GM12878 (cell line): ENCODE measurements around the gene FAM227B. TPM values are rescaled to one million over a fixed set of nuclear protein-coding genes. Genes with fewer than 3 reads are reported as not detected.
A peak's percentile ranks its signal among the peaks of the same experiment; 100 is the strongest.
"Not testable (repeated sequence)": the region's sequence is repeated elsewhere in the genome, so short reads cannot be mapped to it uniquely, and the experiment has no call there.

Source experiments
- ATAC-seq: fragments of 200-7000 bp; cut with Tn5 transposase; 3 replicates; pipeline ENCODE4 v1.9.1; 2020; ENCODE audit warnings: mild to moderate bottlenecking, moderate library complexity
- BruUV-seq: library from RNA; stranded (reverse); fragments of 400-500 nt; replicated peaks from 2 replicates; lab custom pipeline; 2021; lab: Mats Ljungman, UMichigan
- CTCF ChIA-PET: fragments of 300-600 bp; sonication (Branson Sonifier 250); formaldehyde crosslinking; extraction: SDS; loops from one replicate; lab custom pipeline; 2021; ENCODE audit warnings: inconsistent platforms; lab: Yijun Ruan, JAX
- POLR2A ChIA-PET: fragments of 350-600 bp; formaldehyde crosslinking; extraction: SDS; loops from one replicate; lab custom pipeline; 2021; ENCODE audit warnings: inconsistent platforms; lab: Charles Lee
- RAD21 ChIA-PET: fragments of 300-600 bp; sonication (Branson Sonifier 250); formaldehyde crosslinking; loops from one replicate; lab custom pipeline; 2023; ENCODE audit warnings: antibody characterized with exemption; ENCODE audit not compliant: unreplicated experiment; lab: Charles Lee
- SMC1A ChIA-PET: fragments of 300-600 bp; sonication (Branson Sonifier 250); formaldehyde crosslinking; loops from one replicate; lab custom pipeline; 2023; ENCODE audit not compliant: unreplicated experiment, uncharacterized antibody; lab: Charles Lee
- DNase-seq: peaks from one replicate; pipeline ENCODE4 v3.0.0-alpha.2; 2011; ENCODE audit warnings: low read depth, low spot score
- FAIRE-seq: peaks from 3 replicates; lab custom pipeline; 2011; peaks lifted over from hg19 to GRCh38; lab: Jason Lieb, UNC
- H2AFZ ChIP-seq: 2 replicates; pipeline ENCODE4 v1.6.0; 2011; ENCODE audit warnings: low read depth, low read length, control low read depth; ENCODE audit not compliant: control insufficient read depth
- H3K27ac ChIP-seq: 2 replicates; pipeline ENCODE4 v1.5.1; 2011; ENCODE audit warnings: control low read depth; ENCODE audit not compliant: control insufficient read depth, insufficient read depth
- H3K27me3 ChIP-seq, 2 experiments: replicated peaks in 1 of 2; 2 replicates each; pipeline versions ENCODE4 v1.6.0 to v1.6.1; 2011; ENCODE audit warnings: low read length in 1 of 2; ENCODE audit not compliant: control insufficient read depth in 2 of 2, insufficient read depth in 2 of 2
- H3K36me3 ChIP-seq, 2 experiments: 2 replicates each; pipeline ENCODE4 v1.5.1; 2011; ENCODE audit warnings: low read length in 1 of 2; ENCODE audit not compliant: control insufficient read depth in 2 of 2, insufficient read depth in 2 of 2
- H3K4me1 ChIP-seq: 2 replicates; pipeline ENCODE4 v1.6.1; 2011; ENCODE audit warnings: mild to moderate bottlenecking, low read length, moderate library complexity, mixed read lengths; ENCODE audit not compliant: control insufficient read depth, insufficient read depth
- H3K4me2 ChIP-seq: 2 replicates; pipeline ENCODE4 v1.6.0; 2011; ENCODE audit warnings: control low read depth; ENCODE audit not compliant: control insufficient read depth, insufficient read depth
- H3K4me3 ChIP-seq: fragments of 200-600 bp; sonication (generic); 2 replicates; pipeline ENCODE4 v1.5.1; 2016
- H3K79me2 ChIP-seq: 2 replicates; pipeline ENCODE4 v1.6.0; 2011; ENCODE audit warnings: low read length; ENCODE audit not compliant: control insufficient read depth, insufficient read depth
- H3K9ac ChIP-seq: 2 replicates; pipeline ENCODE4 v1.8.0; 2011; ENCODE audit warnings: low read length, control low read depth, mixed read lengths; ENCODE audit not compliant: control insufficient read depth, insufficient read depth
- H3K9me3 ChIP-seq: replicated peaks from 3 replicates; pipeline ENCODE4 v1.5.1; 2011; ENCODE audit warnings: mild to moderate bottlenecking, low read length; ENCODE audit not compliant: control insufficient read depth, insufficient read depth
- H4K20me1 ChIP-seq: 2 replicates; pipeline ENCODE4 v1.6.0; 2011; ENCODE audit not compliant: control insufficient read depth, insufficient read depth
- ATF2 ChIP-seq: IDR thresholded peaks from 2 replicates; pipeline ENCODE4 v1.6.1; 2012; ENCODE audit warnings: low read length, inconsistent platforms
- MYB ChIP-seq: fragments of 150-350 bp; IDR thresholded peaks from 2 replicates; pipeline ENCODE4 v1.6.1; 2014; ENCODE audit warnings: mild to moderate bottlenecking, low read depth, low read length, borderline replicate concordance
- RAD21 ChIP-seq: IDR thresholded peaks from 2 replicates; pipeline ENCODE4 v1.6.1; 2011; ENCODE audit warnings: mild to moderate bottlenecking, low read depth, low read length, moderate library complexity; ENCODE audit not compliant: insufficient read depth
- SKIL ChIP-seq: fragments of 450-650 bp; IDR thresholded peaks from 2 replicates; pipeline ENCODE4 v1.6.1; 2017; ENCODE audit warnings: mild to moderate bottlenecking, low read depth, inconsistent platforms; ENCODE audit not compliant: poor library complexity, severe bottlenecking
- WGBS: methylation state at CpG from one replicate; pipeline ENCODE4 v1.1.6; 2016; ENCODE audit warnings: low lambda C conversion rate; ENCODE audit not compliant: insufficient replicate concordance, insufficient coverage; ENCODE audit errors: missing lambda C conversion rate; 5-methylcytosine and 5-hydroxymethylcytosine counted together
- in situ Hi-C: fragments of 300-500 bp; cut with MboI; formaldehyde crosslinking; loops from 9 replicates; pipeline ENCODE4 v1.14.3; 2018; ENCODE audit warnings: mixed read lengths
- intact Hi-C: fragments of 100-400 bp; cut with micrococcal nuclease; formaldehyde crosslinking; loops from one replicate; pipeline ENCODE4 v1.14.2; 2022; ENCODE audit not compliant: unreplicated experiment
- polyA plus RNA-seq, 11 experiments: library from polyadenylated mRNA; depleted of rRNA in 4 of 11; unstranded in 6 of 11; stranded (reverse) in 5 of 11; fragments of >200 nt; fragmentation: Nextera tagmentation in 4 of 11; fragmentation: Illumina TruSeq in 1 of 11; extraction: Ambion mirVana in 4 of 11; extraction: Trizol in 1 of 11; gene quantifications; 1 replicate in 1 of 11; 2 replicates in 10 of 11; pipeline versions ENCODE4 v1.2.1 to v1.2.3, GENCODE V29; 2011 to 2016; ENCODE audit warnings: inconsistent platforms in 2 of 11, missing spikeins in 2 of 11, low read depth in 1 of 11
- total RNA-seq, 4 experiments: library from RNA; depleted of rRNA in 3 of 4; stranded (reverse); fragments of >200 nt in 3 of 4; fragmentation: Illumina TruSeq in 1 of 4; extraction: Trizol in 1 of 4; gene quantifications; 2 replicates each; pipeline versions ENCODE4 v1.2.1 to v1.2.3, GENCODE V29; 2013 to 2021
- TF ChIP-seq, protein P1 (sequence below), 3 experiments: IDR thresholded peaks in 2 of 3; conservative IDR thresholded peaks in 1 of 3; 2 replicates each; pipeline ENCODE4 v1.5.1; 2011; ENCODE audit warnings: low read depth in 3 of 3, low read length in 3 of 3, mild to moderate bottlenecking in 3 of 3, control low read depth in 2 of 3, moderate library complexity in 2 of 3, inconsistent platforms in 1 of 3, mixed read lengths in 1 of 3; ENCODE audit not compliant: control insufficient read depth in 2 of 3, insufficient read depth in 1 of 3; ENCODE audit errors: extremely low read depth in 1 of 3
- TF ChIP-seq, protein P2 (sequence below): IDR thresholded peaks from 2 replicates; pipeline ENCODE4 v1.6.1; 2011; ENCODE audit warnings: low read depth, mild to moderate bottlenecking, low read length, moderate library complexity, borderline replicate concordance; ENCODE audit errors: extremely low read depth
- TF ChIP-seq, protein P3 (sequence below): fragments of 450-650 bp; IDR thresholded peaks from 2 replicates; pipeline ENCODE4 v1.6.1; 2016; ENCODE audit warnings: mild to moderate bottlenecking

FAM227B gene
- total and polyA plus RNA-seq, 10 of the 15 experiments (the other 5 are each of a cell fraction or from before 2014, with no cell fraction given): 3.9 to 12.6 (median 6.9) TPM

- H2AFZ ChIP-seq: peak overlapping the region; percentile 60; the same call in 1 of the 2 replicates
- ChIA-PET CTCF (interaction anchor here (0.7 to 2.1 kb wide), 13 partner anchors 10 to 845 kb away, joined by 3 to 12 read pairs (median 3); no protein-coding TSS in a partner anchor), SMC1A (interaction anchor here (0.7 to 1.7 kb wide), 10 partner anchors 35 to 583 kb away, joined by 3 to 9 read pairs (median 3); partner anchors contain the start of gene FGF7), RAD21 (interaction anchor here (0.8 to 1.8 kb wide), 9 partner anchors 8 to 845 kb away, joined by 3 to 10 read pairs (median 4); no protein-coding TSS in a partner anchor)
- in situ Hi-C loops, H3K27me3 ChIP-seq, BruUV-seq, H3K27ac ChIP-seq, H3K9me3 ChIP-seq, H3K4me3 ChIP-seq, H3K4me1 ChIP-seq, DNase-seq, H3K79me2 ChIP-seq, FAIRE-seq, H3K9ac ChIP-seq, POLR2A ChIA-PET, H4K20me1 ChIP-seq, H3K36me3 ChIP-seq, H3K4me2 ChIP-seq: not testable (repeated sequence)
- WGBS: 44% methylated on average over 4 of the region's 4 CpGs
- intact Hi-C loops: loop anchor here (1.0 kb wide), 1 partner anchor 532 kb away; no protein-coding TSS in a partner anchor
- ATAC-seq: peak; percentile 68
- TF ChIP-seq, protein P1, sequence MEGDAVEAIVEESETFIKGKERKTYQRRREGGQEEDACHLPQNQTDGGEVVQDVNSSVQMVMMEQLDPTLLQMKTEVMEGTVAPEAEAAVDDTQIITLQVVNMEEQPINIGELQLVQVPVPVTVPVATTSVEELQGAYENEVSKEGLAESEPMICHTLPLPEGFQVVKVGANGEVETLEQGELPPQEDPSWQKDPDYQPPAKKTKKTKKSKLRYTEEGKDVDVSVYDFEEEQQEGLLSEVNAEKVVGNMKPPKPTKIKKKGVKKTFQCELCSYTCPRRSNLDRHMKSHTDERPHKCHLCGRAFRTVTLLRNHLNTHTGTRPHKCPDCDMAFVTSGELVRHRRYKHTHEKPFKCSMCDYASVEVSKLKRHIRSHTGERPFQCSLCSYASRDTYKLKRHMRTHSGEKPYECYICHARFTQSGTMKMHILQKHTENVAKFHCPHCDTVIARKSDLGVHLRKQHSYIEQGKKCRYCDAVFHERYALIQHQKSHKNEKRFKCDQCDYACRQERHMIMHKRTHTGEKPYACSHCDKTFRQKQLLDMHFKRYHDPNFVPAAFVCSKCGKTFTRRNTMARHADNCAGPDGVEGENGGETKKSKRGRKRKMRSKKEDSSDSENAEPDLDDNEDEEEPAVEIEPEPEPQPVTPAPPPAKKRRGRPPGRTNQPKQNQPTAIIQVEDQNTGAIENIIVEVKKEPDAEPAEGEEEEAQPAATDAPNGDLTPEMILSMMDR (IDR thresholded peaks at IDR 0.05 in 2 of 3, conservative IDR thresholded peaks at IDR 0.05 in 1 of 3; ENCODE audit: control insufficient read depth in 2 of 3, extremely low read depth in 1 of 3, insufficient read depth in 1 of 3, low read depth in 3 of 3, low read length in 3 of 3): peak in 2 of 3 experiments; percentile 16 to 30; a peak in 3 of 6 replicates
- TF ChIP-seq RAD21: 0 out of 2 replicates have a peak, but pooled peaks have one; percentile 24
Measured at GRCh38 chr15:49471248-49471647, 149.4 kb downstream of the FAM227B start.

- H4K20me1 ChIP-seq: no peaks in the 10 kb centered on the region
- BruUV-seq: no TSS peak
- H3K27ac ChIP-seq: no peak overlapping the region
- POLR2A ChIA-PET: no interaction called here
- no peak overlapping the region for H3K4me2 ChIP-seq
- H3K9ac ChIP-seq: no peak overlapping the region
- 76% methylated on average over 2 of the region's 2 CpGs for WGBS
- RAD21 ChIA-PET: no interaction called here
- no peak for FAIRE-seq
- CTCF ChIA-PET: interaction anchor here (0.6 kb wide), 1 partner anchor 233 kb away, joined by 3 read pairs; no protein-coding TSS in a partner anchor
- DNase-seq: no peak
- ATAC-seq: no peak
- H3K4me3 ChIP-seq: no peak overlapping the region
- H3K4me1 ChIP-seq: peaks cover 7% of the 10 kb centered on the region
- H3K9me3 ChIP-seq: no peaks in the 10 kb centered on the region
- no peaks in the 10 kb centered on the region for H3K27me3 ChIP-seq
- in situ Hi-C loops (no loop called here), intact Hi-C loops (no loop called here)
- SMC1A ChIA-PET: no interaction called here
- H2AFZ ChIP-seq: no peak overlapping the region
- no peaks in the 10 kb centered on the region for H3K36me3 ChIP-seq
- no peaks in the 10 kb centered on the region for H3K79me2 ChIP-seq
- TF ChIP-seq, protein P2, sequence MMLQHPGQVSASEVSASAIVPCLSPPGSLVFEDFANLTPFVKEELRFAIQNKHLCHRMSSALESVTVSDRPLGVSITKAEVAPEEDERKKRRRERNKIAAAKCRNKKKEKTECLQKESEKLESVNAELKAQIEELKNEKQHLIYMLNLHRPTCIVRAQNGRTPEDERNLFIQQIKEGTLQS: no peak
- no peak for TF ChIP-seq MYB
- TF ChIP-seq, protein P3, sequence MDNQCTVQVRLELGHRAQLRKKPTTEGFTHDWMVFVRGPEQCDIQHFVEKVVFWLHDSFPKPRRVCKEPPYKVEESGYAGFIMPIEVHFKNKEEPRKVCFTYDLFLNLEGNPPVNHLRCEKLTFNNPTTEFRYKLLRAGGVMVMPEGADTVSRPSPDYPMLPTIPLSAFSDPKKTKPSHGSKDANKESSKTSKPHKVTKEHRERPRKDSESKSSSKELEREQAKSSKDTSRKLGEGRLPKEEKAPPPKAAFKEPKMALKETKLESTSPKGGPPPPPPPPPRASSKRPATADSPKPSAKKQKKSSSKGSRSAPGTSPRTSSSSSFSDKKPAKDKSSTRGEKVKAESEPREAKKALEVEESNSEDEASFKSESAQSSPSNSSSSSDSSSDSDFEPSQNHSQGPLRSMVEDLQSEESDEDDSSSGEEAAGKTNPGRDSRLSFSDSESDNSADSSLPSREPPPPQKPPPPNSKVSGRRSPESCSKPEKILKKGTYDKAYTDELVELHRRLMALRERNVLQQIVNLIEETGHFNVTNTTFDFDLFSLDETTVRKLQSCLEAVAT: no peak
- TF ChIP-seq ATF2: no peak
- TF ChIP-seq SKIL: no peak
Measured at GRCh38 chr15:49468481-49468839, 152.2 kb downstream of the FAM227B start.
